OCI-M2 (cell line): ENCODE data around the gene KDM4B.
A peak's percentile ranks its signal among the peaks of the same experiment; 100 is the strongest.
"Not testable (repeated sequence)": the region's sequence is repeated elsewhere in the genome, so short reads cannot be mapped to it uniquely, and the experiment has no call there.

Source experiments
- DNase-seq: peaks from one replicate; lab custom pipeline; 2025; ENCODE audit not compliant: unreplicated experiment; lab: John Stamatoyannopoulos, UW

Gene KDM4B

GRCh38 chr19:5012688-5013457 is 44.0 kb downstream of the KDM4B start:
- DNase-seq, result no peak

GRCh38 chr19:5013761-5014160 is 44.8 kb downstream of the KDM4B start:
- DNase-seq, result no peak

GRCh38 chr19:5014941-5015340 is 46.0 kb downstream of the KDM4B start:
- no peak for DNase-seq

GRCh38 chr19:5016268-5016667 is 47.4 kb downstream of the KDM4B start:
- no peak for DNase-seq

GRCh38 chr19:5016781-5017180 is 47.9 kb downstream of the KDM4B start:
- no peak for DNase-seq

GRCh38 chr19:5017235-5017634 is 48.3 kb downstream of the KDM4B start:
- no peak for DNase-seq

GRCh38 chr19:5018224-5019015 is 49.5 kb downstream of the KDM4B start:
- no peak for DNase-seq

- DNase-seq, result no peak
Observed at GRCh38 chr19:5020368-5020767, 51.5 kb downstream of the KDM4B start.

- no peak for DNase-seq
Observed at GRCh38 chr19:5021046-5021445, 52.1 kb downstream of the KDM4B start.

- DNase-seq, result no peak
Observed at GRCh38 chr19:5022066-5022860, 53.4 kb downstream of the KDM4B start.

- DNase-seq, result no peak
Observed at GRCh38 chr19:5023128-5023571, 54.2 kb downstream of the KDM4B start.

GRCh38 chr19:5024282-5024681 is 55.4 kb downstream of the KDM4B start:
- no peak for DNase-seq

- no peak for DNase-seq
Observed at GRCh38 chr19:5025027-5025426, 56.1 kb downstream of the KDM4B start.

- DNase-seq, result no peak
Observed at GRCh38 chr19:5026706-5027273, 57.9 kb downstream of the KDM4B start.

GRCh38 chr19:5028229-5028886 is 59.4 kb downstream of the KDM4B start:
- no peak for DNase-seq

- not testable (repeated sequence) for DNase-seq
Observed at GRCh38 chr19:5029596-5029995, 60.7 kb downstream of the KDM4B start.

- no peak for DNase-seq
Observed at GRCh38 chr19:5030136-5030820, 61.4 kb downstream of the KDM4B start.

- no peak for DNase-seq
Observed at GRCh38 chr19:5030822-5031221, 61.9 kb downstream of the KDM4B start.

- peak; percentile 11 for DNase-seq
Observed at GRCh38 chr19:5031231-5032100, 62.6 kb downstream of the KDM4B start.
